Hepatic stellate cell (primary cell): ENCODE results near the gene ZNF346.
A peak's percentile ranks its signal among the peaks of the same experiment; 100 is the strongest.
"Not testable (repeated sequence)": the region's sequence is repeated elsewhere in the genome, so short reads cannot be mapped to it uniquely, and the experiment has no call there.

Experiments
- DNase-seq: peaks from one replicate; pipeline ENCODE4 v3.0.0; 2011; ENCODE audit warnings: low spot score

The ZNF346 gene

GRCh38 chr5:177010153-177010552 lies 12.3 kb upstream of the ZNF346 start:
- no peak for DNase-seq

GRCh38 chr5:177015156-177015555 lies 7.3 kb upstream of the ZNF346 start:
- no peak for DNase-seq

GRCh38 chr5:177018341-177018740 lies 4.2 kb upstream of the ZNF346 start:
- DNase-seq, result no peak

- DNase-seq, result no peak
Measured at GRCh38 chr5:177020033-177020432, 2.5 kb upstream of the ZNF346 start.

GRCh38 chr5:177023303-177023664 lies 788 bp downstream of the ZNF346 start:
- DNase-seq, result peak; percentile 42

DNA sequence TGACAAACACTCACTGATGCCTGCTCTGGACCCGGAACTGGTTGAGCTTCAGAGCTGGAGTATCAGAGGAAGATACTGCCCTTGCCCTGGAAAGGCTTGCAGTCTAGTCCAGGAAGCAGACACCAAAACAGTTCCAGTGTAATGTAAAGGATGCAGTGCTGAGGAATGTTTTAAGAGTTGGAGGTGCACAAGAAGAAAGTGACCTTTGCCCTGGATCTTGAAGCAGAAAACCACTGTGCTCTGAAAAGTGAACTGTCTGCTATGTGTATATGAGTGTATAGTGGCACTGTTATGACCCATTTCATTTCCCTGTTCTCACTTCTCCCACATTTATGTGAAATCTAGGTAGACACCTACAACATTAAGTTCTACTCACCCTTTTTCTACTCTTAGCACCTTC lies 2.1 kb downstream of the ZNF346 start:
- DNase-seq, result no peak

DNA sequence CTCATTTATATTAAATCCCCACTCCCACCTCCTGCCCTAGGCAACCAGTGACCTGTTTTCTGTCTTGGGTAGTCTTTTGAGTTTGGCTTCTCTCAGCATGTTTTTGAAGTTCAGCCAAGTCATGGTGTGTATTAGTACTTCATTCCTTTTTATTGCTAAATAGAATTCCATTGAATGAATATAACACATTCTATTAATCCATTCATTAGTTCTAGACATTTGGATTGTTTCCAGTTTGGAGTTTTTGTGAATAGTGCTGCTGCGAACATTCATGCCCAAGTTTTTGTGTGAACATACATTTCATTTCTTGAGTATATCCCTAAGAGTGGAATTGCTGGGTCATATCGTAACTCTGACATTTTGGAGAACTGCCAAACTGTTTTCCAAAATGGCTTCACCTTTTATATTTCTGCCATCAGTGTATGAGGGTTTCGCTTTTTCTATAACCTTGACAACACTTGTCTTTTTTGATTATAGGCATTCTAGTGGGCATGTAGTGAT lies 2.7 kb downstream of the ZNF346 start:
- no peak for DNase-seq

DNA sequence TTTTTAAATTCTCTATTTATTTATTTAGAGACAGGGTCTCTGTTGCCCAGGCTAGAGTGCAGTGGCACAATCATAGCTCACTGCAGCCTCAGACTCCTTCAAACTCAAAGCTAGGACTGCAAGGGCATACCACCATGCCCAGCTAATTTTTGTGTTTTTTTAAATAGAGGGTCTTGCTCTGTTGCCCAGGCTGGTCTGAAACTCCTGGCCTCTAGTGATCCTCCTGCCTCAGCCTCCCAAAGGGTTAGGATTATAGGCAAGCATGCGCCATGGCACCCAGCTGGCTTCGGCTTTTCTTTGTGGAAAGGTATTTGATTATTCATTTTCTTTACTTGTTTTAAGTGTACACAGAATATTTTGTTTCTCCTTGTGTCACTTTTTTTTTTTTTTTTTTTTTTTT lies 5.2 kb downstream of the ZNF346 start:
- DNase-seq, result no peak

DNA sequence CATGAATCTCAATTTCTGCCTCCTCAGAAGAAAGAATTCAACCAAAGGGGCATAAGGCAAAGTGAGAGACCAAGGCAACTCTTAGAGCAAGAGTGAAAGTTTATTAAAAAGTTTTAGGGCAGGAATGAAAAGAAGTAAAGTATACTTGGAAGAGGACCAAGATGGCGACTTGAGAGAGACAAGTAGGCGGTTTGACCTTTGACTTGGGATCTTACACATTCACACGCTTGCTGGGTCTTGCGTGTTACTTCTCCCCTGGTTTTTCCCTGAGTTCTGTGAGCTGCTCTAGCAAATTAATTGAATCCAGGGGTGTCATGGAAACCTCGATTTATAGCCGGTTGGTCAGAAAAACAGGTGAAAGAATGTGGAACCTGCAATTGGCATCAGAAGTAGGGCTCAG lies 7.0 kb downstream of the ZNF346 start:
- DNase-seq, result no peak

DNA sequence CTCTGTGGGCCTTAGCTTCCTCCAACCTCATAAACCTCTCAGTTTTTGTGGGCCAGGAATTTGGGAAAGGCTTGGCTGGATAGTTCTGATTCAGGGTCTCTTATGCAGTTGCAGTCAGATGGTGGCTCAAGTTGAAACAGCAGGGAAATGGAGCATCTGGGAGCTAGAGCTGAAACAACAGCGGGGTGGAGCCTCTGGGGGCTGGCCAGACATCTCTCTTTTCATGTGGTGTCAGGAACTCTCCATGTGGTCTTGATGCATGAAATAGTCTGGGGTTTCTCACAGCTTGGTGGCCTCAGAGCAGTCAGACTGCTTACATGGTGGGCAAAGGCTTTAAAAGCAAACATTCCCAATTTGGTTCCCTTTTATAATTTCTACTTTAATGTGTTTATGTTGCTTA lies 13.5 kb downstream of the ZNF346 start:
- DNase-seq, result no peak

DNA sequence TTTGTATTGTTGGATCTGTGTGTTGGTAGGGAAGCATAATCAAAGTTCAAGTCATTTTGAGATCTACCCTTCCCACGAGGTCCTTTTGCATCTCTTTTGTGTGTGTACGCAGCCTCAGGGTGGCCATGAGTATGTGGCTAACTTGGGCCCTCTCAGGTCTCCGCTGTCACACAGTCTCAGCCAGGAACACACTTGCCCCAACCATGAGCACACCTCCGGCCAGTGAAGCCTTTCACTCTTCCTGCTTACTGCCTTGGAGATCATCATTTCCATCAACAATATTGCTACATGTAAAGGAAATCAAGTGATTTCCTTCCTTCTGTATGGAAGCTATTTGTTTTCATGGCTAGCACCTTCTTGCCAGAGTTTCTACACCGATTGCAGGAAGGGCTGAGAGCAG lies 13.9 kb downstream of the ZNF346 start:
- no peak for DNase-seq

GRCh38 chr5:177036921-177037320 lies 14.4 kb downstream of the ZNF346 start:
- no peak for DNase-seq

GRCh38 chr5:177040814-177041420 lies 18.4 kb downstream of the ZNF346 start:
- no peak for DNase-seq

GRCh38 chr5:177041936-177042335 lies 19.4 kb downstream of the ZNF346 start:
- DNase-seq, result no peak

GRCh38 chr5:177043114-177043513 lies 20.6 kb downstream of the ZNF346 start:
- DNase-seq, result no peak

DNA sequence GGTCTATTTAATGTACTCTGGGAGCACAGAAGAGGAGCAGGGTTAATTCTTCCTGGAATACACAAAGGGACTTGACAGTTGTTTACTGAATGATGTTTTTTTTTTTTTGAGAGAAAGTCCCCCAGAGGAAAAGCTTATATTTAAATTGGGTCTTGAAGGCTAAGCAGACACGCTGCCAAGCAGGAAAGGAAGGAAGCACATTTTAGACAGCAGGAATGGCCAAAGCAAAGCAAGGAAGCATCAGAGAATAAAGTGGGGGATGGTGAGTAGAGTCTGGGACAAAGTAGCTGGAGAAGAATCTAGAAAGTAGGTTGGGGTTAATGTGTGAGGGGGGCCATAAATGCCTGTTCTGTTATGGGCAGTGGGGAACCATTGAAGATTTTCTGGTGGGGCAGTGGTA lies 21.5 kb downstream of the ZNF346 start:
- DNase-seq, result no peak

DNA sequence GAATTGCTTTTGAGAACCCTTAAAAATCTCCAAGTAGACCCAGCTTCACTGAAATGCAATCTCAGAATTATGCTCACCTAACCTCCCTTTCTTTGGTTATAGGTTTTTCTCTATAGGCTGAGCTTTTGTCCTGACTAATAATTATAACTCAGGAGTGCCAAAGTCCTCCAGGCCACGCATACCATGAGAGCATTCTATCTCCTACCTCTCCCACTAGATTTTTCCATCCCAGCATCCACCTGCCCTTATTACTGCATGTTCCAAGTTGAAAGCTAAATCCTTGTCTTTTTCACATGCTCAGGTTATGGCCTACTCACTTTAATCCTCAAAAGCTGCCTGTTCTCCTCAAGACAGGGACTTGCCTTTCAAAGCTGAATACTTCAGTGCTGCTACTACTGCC lies 22.1 kb downstream of the ZNF346 start:
- no peak for DNase-seq

- no peak for DNase-seq
Measured at GRCh38 chr5:177045631-177046030, 23.1 kb downstream of the ZNF346 start.

GRCh38 chr5:177048531-177048930 lies 26.0 kb downstream of the ZNF346 start:
- not testable (repeated sequence) for DNase-seq

- no peak for DNase-seq
Measured at GRCh38 chr5:177049285-177049684, 26.8 kb downstream of the ZNF346 start.

DNA sequence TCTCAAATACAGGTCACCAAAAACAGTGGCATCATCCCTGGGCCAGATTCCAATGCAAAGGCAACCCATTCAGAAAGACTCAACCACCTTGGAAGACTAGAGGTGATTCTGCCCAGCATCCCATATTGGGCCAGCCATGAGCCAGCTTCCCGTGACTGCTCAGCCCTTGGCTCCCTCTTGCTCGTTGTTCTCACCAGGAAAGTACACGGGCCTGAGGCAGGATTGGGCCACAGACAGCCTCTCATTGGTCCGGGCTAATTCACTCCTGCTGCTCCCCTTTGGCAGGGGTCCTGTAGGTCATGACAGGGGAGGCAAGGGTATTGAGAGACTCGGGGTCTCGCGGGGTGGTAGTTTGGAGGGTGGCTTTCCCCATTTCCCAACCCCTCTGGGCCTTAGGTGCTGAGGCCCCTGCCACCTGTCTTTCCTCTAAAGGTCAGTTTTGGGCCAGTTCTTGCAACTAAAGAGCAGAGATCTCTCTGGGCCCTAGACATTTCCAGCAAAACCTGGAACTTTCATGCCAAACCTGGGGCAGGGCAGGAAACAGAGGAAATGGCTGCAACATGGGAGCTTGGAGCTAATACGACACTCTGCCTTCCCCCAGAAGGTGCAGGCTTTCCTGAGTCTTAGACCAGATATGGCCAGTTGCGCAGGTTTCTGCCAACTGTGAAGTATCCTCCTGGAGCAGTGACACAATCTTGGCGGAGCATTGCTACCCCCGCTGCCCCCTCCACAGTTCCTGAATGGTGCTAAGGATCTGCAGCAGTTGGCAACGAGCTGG lies 42.2 kb downstream of the ZNF346 start:
- DNase-seq, result no peak

DNA sequence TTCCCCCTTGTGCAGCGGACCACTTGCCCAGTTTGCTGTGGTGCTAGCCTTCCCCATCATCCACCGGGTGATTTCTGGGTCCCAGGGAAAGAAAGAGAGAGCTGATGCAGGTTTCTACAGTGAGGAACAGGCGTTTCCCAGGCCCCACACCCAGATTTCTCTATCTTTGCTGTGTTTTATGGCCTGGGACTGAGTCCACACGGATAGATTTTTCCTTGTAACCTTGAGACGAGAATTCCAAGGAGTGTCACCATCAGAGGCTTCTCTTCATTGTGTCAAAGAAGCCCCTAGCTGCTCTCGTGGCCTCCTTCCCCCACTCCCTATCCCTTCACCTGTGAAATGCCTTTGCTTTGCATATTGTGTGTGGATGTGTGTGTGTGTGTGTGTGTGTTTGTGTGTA lies 43.0 kb downstream of the ZNF346 start:
- no peak for DNase-seq

GRCh38 chr5:177066224-177066623 lies 43.7 kb downstream of the ZNF346 start:
- DNase-seq, result no peak

DNA sequence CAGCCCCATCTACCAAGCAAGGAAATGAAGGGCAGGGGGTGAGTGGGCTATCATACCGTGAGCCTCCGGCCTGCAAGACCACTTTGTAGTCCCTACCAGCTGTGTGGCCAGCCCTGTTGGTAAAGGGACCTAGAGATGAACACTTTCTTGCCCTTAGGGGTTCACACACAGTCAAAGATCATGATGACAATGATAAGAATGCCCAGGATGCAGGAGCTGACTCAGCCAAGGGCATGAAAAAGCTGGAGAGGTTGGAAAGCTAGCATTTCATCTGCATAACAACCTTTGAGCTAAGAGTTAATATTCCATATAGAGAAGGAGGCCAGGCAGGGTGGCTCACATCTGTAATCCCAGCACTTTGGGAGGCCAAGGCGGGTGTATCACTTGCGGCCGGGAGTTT lies 45.0 kb downstream of the ZNF346 start:
- DNase-seq, result no peak
